ENCODE measurements around the gene IMPG1.

- TF ChIP-seq, protein P1, sequence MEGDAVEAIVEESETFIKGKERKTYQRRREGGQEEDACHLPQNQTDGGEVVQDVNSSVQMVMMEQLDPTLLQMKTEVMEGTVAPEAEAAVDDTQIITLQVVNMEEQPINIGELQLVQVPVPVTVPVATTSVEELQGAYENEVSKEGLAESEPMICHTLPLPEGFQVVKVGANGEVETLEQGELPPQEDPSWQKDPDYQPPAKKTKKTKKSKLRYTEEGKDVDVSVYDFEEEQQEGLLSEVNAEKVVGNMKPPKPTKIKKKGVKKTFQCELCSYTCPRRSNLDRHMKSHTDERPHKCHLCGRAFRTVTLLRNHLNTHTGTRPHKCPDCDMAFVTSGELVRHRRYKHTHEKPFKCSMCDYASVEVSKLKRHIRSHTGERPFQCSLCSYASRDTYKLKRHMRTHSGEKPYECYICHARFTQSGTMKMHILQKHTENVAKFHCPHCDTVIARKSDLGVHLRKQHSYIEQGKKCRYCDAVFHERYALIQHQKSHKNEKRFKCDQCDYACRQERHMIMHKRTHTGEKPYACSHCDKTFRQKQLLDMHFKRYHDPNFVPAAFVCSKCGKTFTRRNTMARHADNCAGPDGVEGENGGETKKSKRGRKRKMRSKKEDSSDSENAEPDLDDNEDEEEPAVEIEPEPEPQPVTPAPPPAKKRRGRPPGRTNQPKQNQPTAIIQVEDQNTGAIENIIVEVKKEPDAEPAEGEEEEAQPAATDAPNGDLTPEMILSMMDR (IDR thresholded peaks at IDR 0.05): no peak
- TF ChIP-seq POLR2A (IDR thresholded peaks at IDR 0.05): no peak
- TF ChIP-seq POLR2AphosphoS5 (IDR thresholded peaks at IDR 0.05; ENCODE audit: insufficient read depth in 1 of 2, low read depth in 1 of 2): no peak
Observed at GRCh38 chr6:75935473-75935793, 137.0 kb downstream of the IMPG1 start.
